Caco-2 (cell line): ENCODE measurements around the gene ATXN1. TPM values are rescaled to one million over a fixed set of nuclear protein-coding genes. Genes with fewer than 3 reads are reported as not detected.

Experiments used
- BruUV-seq: library from RNA; stranded (reverse); fragments of 400-500 nt; replicated peaks from 2 replicates; lab custom pipeline; 2021; lab: Mats Ljungman, UMichigan
- CTCF ChIA-PET: fragments of 300-600 bp; sonication (Branson Sonifier 250); formaldehyde crosslinking; loops from one replicate; lab custom pipeline; 2022; ENCODE audit warnings: antibody characterized with exemption; lab: Charles Lee
- POLR2A ChIA-PET: fragments of 300-600 bp; sonication (Branson Sonifier 250); formaldehyde crosslinking; loops from one replicate; lab custom pipeline; 2022; ENCODE audit warnings: antibody characterized with exemption; lab: Charles Lee
- DNase-seq, 2 experiments: peaks; one replicate each; pipeline versions ENCODE4 v3.0.0 to v3.0.0-alpha.2; 2020 to 2022
- H3K27me3 ChIP-seq: replicated peaks from 2 replicates; pipeline ENCODE4 v1.6.0; 2011; ENCODE audit warnings: low read length; ENCODE audit not compliant: control insufficient read depth, insufficient read depth
- H3K36me3 ChIP-seq: 2 replicates; pipeline ENCODE4 v1.5.1; 2011; ENCODE audit warnings: low read length; ENCODE audit not compliant: control insufficient read depth, insufficient read depth
- H3K4me1 ChIP-seq: fragments of 250-450 bp; sonication (Bioruptor Pico); 2 replicates; pipeline ENCODE4 v1.5.1; 2020; ENCODE audit warnings: mild to moderate bottlenecking
- H3K4me3 ChIP-seq: 2 replicates; pipeline ENCODE4 v1.5.1; 2011; ENCODE audit warnings: low read depth, mild to moderate bottlenecking, control low read depth, low read length
- H3K9me3 ChIP-seq: fragments of 250-450 bp; sonication (Bioruptor Pico); 2 replicates; pipeline ENCODE4 v1.5.1; 2020; ENCODE audit warnings: mild to moderate bottlenecking, moderate library complexity
- H3K27ac Mint-ChIP-seq: one replicate; pipeline ENCODE4 v1.8.0; 2022; ENCODE audit warnings: mixed read lengths; ENCODE audit not compliant: unreplicated experiment
- H3K27me3 Mint-ChIP-seq: one replicate; pipeline ENCODE4 v1.8.0; 2022; ENCODE audit warnings: mixed read lengths; ENCODE audit not compliant: insufficient read depth, unreplicated experiment
- H3K36me3 Mint-ChIP-seq: one replicate; pipeline ENCODE4 v1.8.0; 2022; ENCODE audit warnings: mild to moderate bottlenecking, mixed read lengths; ENCODE audit not compliant: insufficient read depth, unreplicated experiment
- H3K4me1 Mint-ChIP-seq: one replicate; pipeline ENCODE4 v1.8.0; 2022; ENCODE audit warnings: low read depth, mixed read lengths; ENCODE audit not compliant: unreplicated experiment
- H3K4me3 Mint-ChIP-seq: one replicate; pipeline ENCODE4 v1.8.0; 2022; ENCODE audit warnings: mild to moderate bottlenecking, moderate library complexity, mixed read lengths; ENCODE audit not compliant: unreplicated experiment
- H3K9me3 Mint-ChIP-seq: one replicate; pipeline ENCODE4 v1.8.0; 2022; ENCODE audit warnings: mixed read lengths; ENCODE audit not compliant: unreplicated experiment
- CTCF ChIP-seq, 2 experiments: fragments of 200-600 bp in 1 of 2; IDR thresholded peaks; 1 replicate in 1 of 2; 2 replicates in 1 of 2; pipeline versions ENCODE4 v1.5.1 to v1.8.0; 2011 to 2022; ENCODE audit warnings: antibody characterized with exemption in 1 of 2, control low read depth in 1 of 2, inconsistent platforms in 1 of 2, low read depth in 1 of 2, low read length in 1 of 2, mild to moderate bottlenecking in 1 of 2, moderate library complexity in 1 of 2; ENCODE audit not compliant: insufficient read depth in 1 of 2, severe bottlenecking in 1 of 2, unreplicated experiment in 1 of 2
- intact Hi-C: fragments of 100-400 bp; cut with micrococcal nuclease; formaldehyde crosslinking; loops from one replicate; pipeline ENCODE4 v1.10.0; 2022; ENCODE audit not compliant: unreplicated experiment
- total RNA-seq: library from RNA; stranded (reverse); gene quantifications from 2 replicates; pipeline ENCODE4 v1.2.3, GENCODE V29; 2022

ATXN1 gene
- total RNA-seq, 1 experiment from 2014 or later = 14.2 TPM

- BruUV-seq = no TSS peak
- Mint-ChIP-seq H3K27ac (no peak overlapping the region), H3K4me1 (no peaks in the 10 kb centered on the region), H3K27me3 (no peaks in the 10 kb centered on the region), H3K36me3 (peaks cover 9% of the 10 kb centered on the region), H3K4me3 (no peak overlapping the region), H3K9me3 (no peaks in the 10 kb centered on the region)
- ChIA-PET CTCF (no interaction called here), POLR2A (no interaction called here)
- intact Hi-C loops = no loop called here
- no peak overlapping the region for H3K4me3 ChIP-seq
- H3K9me3 ChIP-seq = no peaks in the 10 kb centered on the region
- DNase-seq = no peak
- H3K36me3 ChIP-seq = no peaks in the 10 kb centered on the region
- no peaks in the 10 kb centered on the region; the same call in 1 of the 2 replicates for H3K4me1 ChIP-seq
- H3K27me3 ChIP-seq = no peaks in the 10 kb centered on the region
- TF ChIP-seq CTCF (IDR thresholded peaks at IDR 0.05; ENCODE audit: insufficient read depth in 1 of 2, low read depth in 1 of 2, low read length in 1 of 2, severe bottlenecking in 1 of 2, unreplicated experiment in 1 of 2) = no peak
These were observed 371.6 kb downstream of the ATXN1 start for GRCh38 chr6:16389642-16390041.

GRCh38 chr6:16388488-16388887 lies 372.8 kb downstream of the ATXN1 start:
- Mint-ChIP-seq H3K36me3 (peaks cover 11% of the 10 kb centered on the region), H3K4me1 (no peaks in the 10 kb centered on the region), H3K27me3 (no peaks in the 10 kb centered on the region), H3K9me3 (no peaks in the 10 kb centered on the region), H3K4me3 (no peak overlapping the region), H3K27ac (no peak overlapping the region)
- Histone ChIP-seq H3K36me3 (no peaks in the 10 kb centered on the region), H3K27me3 (no peaks in the 10 kb centered on the region), H3K4me1 (no peaks in the 10 kb centered on the region), H3K4me3 (no peak overlapping the region), H3K9me3 (no peaks in the 10 kb centered on the region)
- CTCF ChIA-PET = no interaction called here
- intact Hi-C loops = no loop called here
- no peak for TF ChIP-seq CTCF (IDR thresholded peaks at IDR 0.05; ENCODE audit: insufficient read depth in 1 of 2, low read depth in 1 of 2, low read length in 1 of 2, severe bottlenecking in 1 of 2, unreplicated experiment in 1 of 2)
- DNase-seq = no peak
- no TSS peak for BruUV-seq
- POLR2A ChIA-PET = no interaction called here

GRCh38 chr6:16386057-16386456 lies 375.2 kb downstream of the ATXN1 start:
- Histone ChIP-seq H3K36me3 (no peaks in the 10 kb centered on the region), H3K27me3 (no peaks in the 10 kb centered on the region), H3K4me1 (no peaks in the 10 kb centered on the region), H3K9me3 (no peaks in the 10 kb centered on the region), H3K4me3 (no peak overlapping the region)
- TF ChIP-seq CTCF (IDR thresholded peaks at IDR 0.05; ENCODE audit: insufficient read depth in 1 of 2, low read depth in 1 of 2, low read length in 1 of 2, severe bottlenecking in 1 of 2, unreplicated experiment in 1 of 2) = no peak
- H3K9me3 Mint-ChIP-seq = no peaks in the 10 kb centered on the region
- H3K4me1 Mint-ChIP-seq = no peaks in the 10 kb centered on the region
- BruUV-seq = no TSS peak
- H3K27me3 Mint-ChIP-seq = no peaks in the 10 kb centered on the region
- no peak for DNase-seq
- H3K36me3 Mint-ChIP-seq = peaks cover 11% of the 10 kb centered on the region
- intact Hi-C loops = no loop called here
- H3K27ac Mint-ChIP-seq = no peak overlapping the region
- H3K4me3 Mint-ChIP-seq = no peak overlapping the region
- ChIA-PET CTCF (no interaction called here), POLR2A (no interaction called here)
